Measurements from ENCODE around the gene CYB561A3. TPM values are rescaled to one million over a fixed set of nuclear protein-coding genes. Genes with fewer than 3 reads are reported as not detected.

CYB561A3 gene
- total RNA-seq, 4 donors from 2014 or later = 29.5 to 39.9 (median 34.6) TPM

DNA sequence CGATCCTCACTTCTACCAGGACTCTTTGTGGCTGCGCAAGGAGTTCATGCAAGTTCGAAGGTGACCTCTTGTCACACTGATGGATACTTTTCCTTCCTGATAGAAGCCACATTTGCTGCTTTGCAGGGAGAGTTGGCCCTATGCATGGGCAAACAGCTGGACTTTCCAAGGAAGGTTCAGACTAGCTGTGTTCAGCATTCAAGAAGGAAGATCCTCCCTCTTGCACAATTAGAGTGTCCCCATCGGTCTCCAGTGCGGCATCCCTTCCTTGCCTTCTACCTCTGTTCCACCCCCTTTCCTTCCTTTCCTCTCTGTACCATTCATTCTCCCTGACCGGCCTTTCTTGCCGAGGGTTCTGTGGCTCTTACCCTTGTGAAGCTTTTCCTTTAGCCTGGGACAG, 7.0 kb upstream of the CYB561A3 start:
- ATAC-seq (ENCODE audit: low FRiP score) (no peak), DNase-seq (ENCODE audit: low spot score) (no peak)
- TF ChIP-seq, protein P1, sequence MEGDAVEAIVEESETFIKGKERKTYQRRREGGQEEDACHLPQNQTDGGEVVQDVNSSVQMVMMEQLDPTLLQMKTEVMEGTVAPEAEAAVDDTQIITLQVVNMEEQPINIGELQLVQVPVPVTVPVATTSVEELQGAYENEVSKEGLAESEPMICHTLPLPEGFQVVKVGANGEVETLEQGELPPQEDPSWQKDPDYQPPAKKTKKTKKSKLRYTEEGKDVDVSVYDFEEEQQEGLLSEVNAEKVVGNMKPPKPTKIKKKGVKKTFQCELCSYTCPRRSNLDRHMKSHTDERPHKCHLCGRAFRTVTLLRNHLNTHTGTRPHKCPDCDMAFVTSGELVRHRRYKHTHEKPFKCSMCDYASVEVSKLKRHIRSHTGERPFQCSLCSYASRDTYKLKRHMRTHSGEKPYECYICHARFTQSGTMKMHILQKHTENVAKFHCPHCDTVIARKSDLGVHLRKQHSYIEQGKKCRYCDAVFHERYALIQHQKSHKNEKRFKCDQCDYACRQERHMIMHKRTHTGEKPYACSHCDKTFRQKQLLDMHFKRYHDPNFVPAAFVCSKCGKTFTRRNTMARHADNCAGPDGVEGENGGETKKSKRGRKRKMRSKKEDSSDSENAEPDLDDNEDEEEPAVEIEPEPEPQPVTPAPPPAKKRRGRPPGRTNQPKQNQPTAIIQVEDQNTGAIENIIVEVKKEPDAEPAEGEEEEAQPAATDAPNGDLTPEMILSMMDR (IDR thresholded peaks at IDR 0.05) = no peak

DNA sequence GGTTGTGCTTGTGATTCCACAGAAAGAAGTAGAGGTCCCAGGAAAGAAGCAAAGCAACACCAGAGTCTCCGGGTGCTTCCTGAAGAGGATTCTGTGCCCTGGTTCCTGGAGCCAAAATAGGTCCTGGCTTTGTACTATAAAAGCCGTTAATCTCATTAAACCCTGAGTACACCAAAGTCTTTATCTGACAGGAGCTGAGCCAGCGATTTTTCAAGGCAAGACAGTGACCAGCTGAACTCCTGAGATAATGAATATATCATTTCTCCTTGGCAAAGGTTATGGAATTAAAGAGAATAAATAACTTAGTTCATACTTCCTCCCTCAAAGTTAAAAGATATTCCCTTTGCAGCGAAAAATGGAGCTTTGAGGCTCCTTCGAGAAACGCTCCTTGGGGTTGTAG, 5.7 kb upstream of the CYB561A3 start:
- DNase-seq (ENCODE audit: low spot score) (no peak), ATAC-seq (ENCODE audit: low FRiP score) (no peak)

DNA sequence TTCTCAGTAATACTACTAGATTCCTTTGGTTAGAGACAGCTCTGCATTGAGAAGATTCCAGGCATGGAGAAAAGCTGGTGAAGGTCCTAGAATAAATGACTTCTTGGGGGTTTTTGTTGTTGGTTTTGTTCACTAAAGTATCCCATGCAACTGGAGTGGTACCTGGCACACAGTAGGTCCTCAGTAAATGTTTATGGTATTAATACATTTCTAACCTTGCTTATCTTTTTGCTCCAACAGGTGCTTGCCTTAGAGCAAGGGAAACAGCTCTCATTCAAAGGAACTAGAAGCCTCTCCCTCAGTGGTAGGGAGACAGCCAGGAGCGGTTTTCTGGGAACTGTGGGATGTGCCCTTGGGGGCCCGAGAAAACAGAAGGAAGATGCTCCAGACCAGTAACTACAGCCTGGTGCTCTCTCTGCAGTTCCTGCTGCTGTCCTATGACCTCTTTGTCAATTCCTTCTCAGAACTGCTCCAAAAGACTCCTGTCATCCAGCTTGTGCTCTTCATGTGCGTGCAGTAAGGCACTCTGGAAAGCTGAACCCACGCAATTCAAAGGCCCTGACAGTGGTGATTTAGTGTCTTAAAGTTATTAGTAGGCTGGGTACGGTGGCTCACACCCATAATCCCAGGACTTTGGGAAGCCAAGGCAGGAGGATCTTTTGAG, 2.5 kb upstream of the CYB561A3 start:
- TF ChIP-seq, protein P1 (IDR thresholded peaks at IDR 0.05) = no peak
- ATAC-seq (ENCODE audit: low FRiP score) = no peak
- no peak for DNase-seq (ENCODE audit: low spot score)

More for the DNA sequence above, 5.7 kb upstream of the CYB561A3 start:
- TF ChIP-seq, protein P1 (IDR thresholded peaks at IDR 0.05) = no peak

DNA sequence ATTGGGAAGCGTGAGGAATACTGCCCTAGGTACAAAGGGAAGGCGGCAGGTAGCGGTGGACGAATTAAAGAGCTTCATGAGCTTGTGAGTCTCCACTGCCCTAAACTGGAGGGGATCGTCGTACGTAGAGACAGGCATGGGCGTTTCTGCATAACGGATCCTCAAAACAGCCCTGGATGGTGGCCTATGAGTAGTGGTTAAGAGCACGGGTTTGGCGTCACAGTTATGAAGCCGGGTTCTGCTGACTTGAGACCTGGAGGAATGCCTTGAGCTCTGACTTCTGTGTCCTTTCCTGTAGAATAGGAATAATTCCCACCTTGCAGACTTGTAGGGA, 827 bp upstream of the CYB561A3 start:
- peak; percentile 30 for ATAC-seq (ENCODE audit: low FRiP score)
- TF ChIP-seq, protein P1 (IDR thresholded peaks at IDR 0.05) = no peak
- no peak for DNase-seq (ENCODE audit: low spot score)

DNA sequence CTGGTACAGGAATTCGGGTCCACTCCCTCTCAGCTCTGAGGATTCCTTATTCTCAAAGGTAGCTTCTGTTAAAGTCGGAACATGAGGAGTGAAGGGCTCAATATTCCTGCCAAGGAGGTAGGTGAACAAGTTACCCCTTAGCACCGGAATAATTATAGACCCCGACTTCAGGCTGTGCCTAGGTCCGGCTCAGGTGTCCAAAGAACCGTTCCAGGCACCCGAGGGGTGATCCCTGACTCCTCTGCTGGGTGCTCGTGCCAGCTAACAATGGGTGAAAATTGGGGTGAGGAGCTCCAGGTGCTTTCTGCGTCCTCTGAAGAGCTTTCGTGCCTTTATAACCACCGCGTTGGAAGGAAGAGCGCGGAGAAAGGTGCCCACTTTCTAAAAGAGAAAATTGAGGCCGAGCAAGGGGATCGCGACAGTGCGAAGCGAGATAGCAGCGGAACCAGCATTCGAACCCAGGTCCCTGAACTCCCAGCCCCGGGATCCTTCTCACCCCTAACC, 393 bp downstream of the CYB561A3 start:
- DNase-seq (ENCODE audit: low spot score) (no peak), ATAC-seq (ENCODE audit: low FRiP score) (no peak)
- TF ChIP-seq, protein P1 (IDR thresholded peaks at IDR 0.05) = no peak

DNA sequence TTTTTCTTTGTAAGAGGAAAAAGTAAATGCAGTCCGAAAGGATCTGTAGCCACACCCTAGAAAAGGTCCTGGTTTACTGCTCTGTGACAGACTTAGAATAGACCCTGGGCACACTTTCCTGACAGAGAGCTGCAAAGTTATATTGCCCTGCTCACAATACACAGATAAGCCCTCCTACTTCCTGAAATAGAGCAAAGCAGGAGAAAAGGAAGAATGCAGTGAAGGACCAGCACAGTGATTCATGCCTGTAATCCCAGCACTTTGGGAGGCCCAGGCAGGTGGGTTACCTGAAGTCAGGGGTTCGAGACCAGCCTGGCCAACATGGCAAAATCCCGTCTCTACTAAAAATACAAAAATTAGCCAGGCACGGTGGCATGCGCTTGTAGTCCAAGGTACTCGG, 2.2 kb downstream of the CYB561A3 start:
- DNase-seq (ENCODE audit: low spot score) (no peak), ATAC-seq (ENCODE audit: low FRiP score) (no peak)
- TF ChIP-seq, protein P1 (IDR thresholded peaks at IDR 0.05) = no peak

DNA sequence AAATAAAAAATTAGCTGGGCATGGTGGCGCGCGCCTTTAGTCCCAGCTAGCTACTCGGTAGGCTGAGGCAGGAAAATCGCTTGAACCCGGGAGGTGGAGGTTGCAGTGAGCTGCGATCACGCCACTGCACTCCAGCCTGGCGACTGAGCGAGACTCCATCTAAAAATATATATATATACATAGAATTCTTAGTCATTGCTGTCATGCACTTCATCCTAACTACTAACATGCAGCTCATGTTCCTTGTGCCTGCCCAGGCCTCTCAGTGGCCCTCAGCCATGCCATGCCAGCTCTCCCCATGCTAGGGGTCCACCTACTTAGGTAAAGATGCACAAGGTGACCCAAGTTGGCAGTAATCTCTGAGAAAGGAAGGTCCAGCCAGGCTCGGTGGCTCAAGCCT, 3.1 kb downstream of the CYB561A3 start:
- no peak for DNase-seq (ENCODE audit: low spot score)
- TF ChIP-seq, protein P1 (IDR thresholded peaks at IDR 0.05) = no peak
- no peak for ATAC-seq (ENCODE audit: low FRiP score)

All from omental fat pad (tissue), 4 donors.